Neural progenitor cell (in vitro differentiated cells): ENCODE results near the gene NFE2L2.

ENCODE experiments used
- CTCF ChIP-seq: fragments of 200-600 bp; sonication (generic); IDR thresholded peaks from 2 replicates; pipeline ENCODE4 v1.5.1; 2017; ENCODE audit warnings: antibody characterized with exemption, mild to moderate bottlenecking
- EZH2 ChIP-seq: fragments of 200-600 bp; sonication (generic); IDR thresholded peaks from 2 replicates; pipeline ENCODE4 v1.6.1; 2017; ENCODE audit warnings: antibody characterized with exemption, mild to moderate bottlenecking, moderate library complexity
- EZH2phosphoT487 ChIP-seq: fragments of 200-600 bp; sonication (generic); IDR thresholded peaks from 2 replicates; pipeline ENCODE4 v1.6.1; 2017; ENCODE audit warnings: antibody characterized with exemption

DNA sequence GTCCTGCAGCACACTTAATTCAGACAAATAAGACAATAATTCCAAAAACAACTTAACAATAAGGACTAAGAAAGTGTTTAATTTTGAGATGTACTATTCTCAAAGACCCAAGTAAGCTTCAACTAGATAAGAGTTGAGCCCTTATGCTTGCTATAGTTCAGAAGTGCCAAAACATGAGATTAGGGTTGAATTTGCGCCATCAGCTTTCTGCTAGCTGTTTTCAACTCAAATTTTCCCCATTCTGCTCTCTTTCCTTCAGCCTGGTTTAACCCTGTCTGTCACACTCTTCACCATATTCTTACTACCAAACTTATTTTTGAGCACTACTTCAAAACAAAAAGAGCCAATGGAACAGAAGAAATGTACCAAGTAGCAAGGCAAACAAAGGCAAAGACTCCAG, 4.1 kb downstream of the NFE2L2 start:
- TF ChIP-seq CTCF (no peak), EZH2 (no peak), EZH2phosphoT487 (no peak)
